GM18519 (cell line): ENCODE results near the gene KCNMA1.

Experiments
- ATAC-seq: cut with Tn5 transposase; IDR thresholded peaks from one replicate; pipeline ENCODE4 v1.9.1; 2021; ENCODE audit warnings: mild to moderate bottlenecking, moderate library complexity; ENCODE audit not compliant: unreplicated experiment, low FRiP score

Gene KCNMA1

GRCh38 chr10:77467422-77467963 lies 170.1 kb downstream of the KCNMA1 start:
- no peak for ATAC-seq

GRCh38 chr10:77463967-77464745 lies 173.5 kb downstream of the KCNMA1 start:
- ATAC-seq = no peak

GRCh38 chr10:77463499-77463898 lies 174.1 kb downstream of the KCNMA1 start:
- no peak for ATAC-seq

GRCh38 chr10:77461636-77462296 lies 175.8 kb downstream of the KCNMA1 start:
- no peak for ATAC-seq

GRCh38 chr10:77459905-77460304 lies 177.7 kb downstream of the KCNMA1 start:
- ATAC-seq = no peak

GRCh38 chr10:77458986-77459590 lies 178.5 kb downstream of the KCNMA1 start:
- ATAC-seq = no peak

GRCh38 chr10:77457721-77458120 lies 179.9 kb downstream of the KCNMA1 start:
- no peak for ATAC-seq

- ATAC-seq = no peak
Observed at GRCh38 chr10:77457266-77457665, 180.3 kb downstream of the KCNMA1 start.

- ATAC-seq = no peak
Observed at GRCh38 chr10:77456414-77456813, 181.2 kb downstream of the KCNMA1 start.

- no peak for ATAC-seq
Observed at GRCh38 chr10:77455561-77455960, 182.0 kb downstream of the KCNMA1 start.

- ATAC-seq = no peak
Observed at GRCh38 chr10:77452952-77453564, 184.6 kb downstream of the KCNMA1 start.

GRCh38 chr10:77451886-77452285 lies 185.7 kb downstream of the KCNMA1 start:
- ATAC-seq = no peak

GRCh38 chr10:77448226-77448625 lies 189.4 kb downstream of the KCNMA1 start:
- no peak for ATAC-seq

GRCh38 chr10:77446700-77447099 lies 190.9 kb downstream of the KCNMA1 start:
- ATAC-seq = no peak

GRCh38 chr10:77445547-77445946 lies 192.1 kb downstream of the KCNMA1 start:
- no peak for ATAC-seq

- ATAC-seq = no peak
Observed at GRCh38 chr10:77444041-77444440, 193.6 kb downstream of the KCNMA1 start.

GRCh38 chr10:77442699-77443189 lies 194.9 kb downstream of the KCNMA1 start:
- no peak for ATAC-seq

GRCh38 chr10:77441353-77442166 lies 196.0 kb downstream of the KCNMA1 start:
- ATAC-seq = no peak

- ATAC-seq = no peak
Observed at GRCh38 chr10:77436257-77436975, 201.2 kb downstream of the KCNMA1 start.
